Endothelial cell of umbilical vein (primary cell): ENCODE data around the gene TUFM. TPM values are rescaled to one million over a fixed set of nuclear protein-coding genes. Genes with fewer than 3 reads are reported as not detected.

ENCODE experiments used
- BruUV-seq: library from RNA; stranded (reverse); fragments of 400-500 nt; replicated peaks from 2 replicates; lab custom pipeline; 2021; lab: Mats Ljungman, UMichigan
- CTCF ChIA-PET: fragments of 300-600, 350-600 bp; sonication (Branson Sonifier 250); formaldehyde crosslinking; loops from one replicate; lab custom pipeline; 2021; ENCODE audit warnings: antibody characterized with exemption, inconsistent platforms; lab: Charles Lee
- POLR2A ChIA-PET: fragments of 300-600, 350-600 bp; sonication (Branson Sonifier 250); formaldehyde crosslinking; loops from one replicate; lab custom pipeline; 2021; ENCODE audit warnings: antibody characterized with exemption, inconsistent platforms; lab: Charles Lee
- DNase-seq: peaks from one replicate; pipeline ENCODE4 v3.0.0-alpha.2; 2011; ENCODE audit warnings: low read depth, low spot score
- FAIRE-seq: peaks from 2 replicates; lab custom pipeline; 2011; peaks lifted over from hg19 to GRCh38; lab: Jason Lieb, UNC
- H2AFZ ChIP-seq: 2 replicates; pipeline ENCODE4 v1.6.0; 2012; ENCODE audit warnings: low read depth, low read length, control low read depth, inconsistent platforms
- H3K27ac ChIP-seq: 2 replicates; pipeline ENCODE4 v1.5.1; 2011; ENCODE audit warnings: low read depth, mild to moderate bottlenecking, control low read depth, low read length, moderate library complexity; ENCODE audit not compliant: insufficient read depth
- H3K27me3 ChIP-seq, 2 experiments: 2 replicates each; pipeline versions ENCODE4 v1.6.0 to v1.6.1; 2011; ENCODE audit warnings: low read length in 2 of 2, mixed read lengths in 1 of 2; ENCODE audit not compliant: control insufficient read depth in 2 of 2, insufficient read depth in 2 of 2
- H3K36me3 ChIP-seq, 2 experiments: 2 replicates in 1 of 2; 3 replicates in 1 of 2; pipeline ENCODE4 v1.5.1; 2011; ENCODE audit warnings: low read length in 2 of 2, mild to moderate bottlenecking in 1 of 2, moderate library complexity in 1 of 2; ENCODE audit not compliant: control insufficient read depth in 2 of 2, insufficient read depth in 2 of 2; ENCODE audit errors: extremely low read depth in 1 of 2
- H3K4me1 ChIP-seq: 3 replicates; pipeline ENCODE4 v1.5.1; 2011; ENCODE audit warnings: mild to moderate bottlenecking, low read length; ENCODE audit not compliant: control insufficient read depth, insufficient read depth; ENCODE audit errors: extremely low read depth
- H3K4me2 ChIP-seq: 2 replicates; pipeline ENCODE4 v1.6.1; 2011; ENCODE audit warnings: low read length, control low read depth, mixed read lengths; ENCODE audit not compliant: insufficient read depth
- H3K4me3 ChIP-seq, 3 experiments: fragments of 200-600 bp in 1 of 3; sonication (generic), shearing (Covaris generic) in 1 of 3; replicated peaks in 1 of 3; 2 replicates each; pipeline ENCODE4 v1.5.1; 2011 to 2016; ENCODE audit warnings: control low read depth in 3 of 3, low read length in 3 of 3, mild to moderate bottlenecking in 2 of 3, inconsistent platforms in 1 of 3, low read depth in 1 of 3, moderate library complexity in 1 of 3; ENCODE audit not compliant: insufficient read depth in 1 of 3
- H3K79me2 ChIP-seq: 2 replicates; pipeline ENCODE4 v1.6.0; 2012; ENCODE audit warnings: low read length, inconsistent platforms; ENCODE audit not compliant: control insufficient read depth, insufficient read depth
- H3K9ac ChIP-seq: replicated peaks from 2 replicates; pipeline ENCODE3; 2011; ENCODE audit warnings: low read length, control low read depth; ENCODE audit not compliant: insufficient read depth; ENCODE audit errors: extremely low read depth
- H3K9me1 ChIP-seq: replicated peaks from 3 replicates; pipeline ENCODE4 v1.6.0; 2011; ENCODE audit warnings: mild to moderate bottlenecking, low read length; ENCODE audit not compliant: control insufficient read depth, insufficient read depth; ENCODE audit errors: extremely low read depth
- H3K9me3 ChIP-seq: replicated peaks from 2 replicates; pipeline ENCODE4 v1.5.1; 2012; ENCODE audit warnings: low read length, inconsistent platforms; ENCODE audit not compliant: control insufficient read depth, insufficient read depth
- H4K20me1 ChIP-seq: replicated peaks from 2 replicates; pipeline ENCODE3; 2011; ENCODE audit warnings: mild to moderate bottlenecking, low read length; ENCODE audit not compliant: control insufficient read depth, insufficient read depth; ENCODE audit errors: extremely low read depth
- EZH2 ChIP-seq: IDR thresholded peaks from 2 replicates; pipeline ENCODE4 v1.6.1; 2012; ENCODE audit warnings: borderline replicate concordance, low read depth, mild to moderate bottlenecking, moderate library complexity, low read length, inconsistent platforms; ENCODE audit not compliant: severe bottlenecking
- FOS ChIP-seq: IDR thresholded peaks from 2 replicates; pipeline ENCODE4 v1.6.1; 2011; ENCODE audit warnings: mild to moderate bottlenecking, low read length, moderate library complexity, borderline replicate concordance; ENCODE audit not compliant: insufficient read depth
- GATA2 ChIP-seq: IDR thresholded peaks from 2 replicates; pipeline ENCODE4 v1.7.0; 2011; ENCODE audit warnings: low read depth, mild to moderate bottlenecking, moderate library complexity, mixed read lengths, low read length; ENCODE audit not compliant: insufficient read length, insufficient read depth
- JUN ChIP-seq: IDR thresholded peaks from 2 replicates; pipeline ENCODE4 v1.6.1; 2011; ENCODE audit warnings: borderline replicate concordance, low read depth; ENCODE audit not compliant: insufficient read length, insufficient read depth
- MYC ChIP-seq: IDR thresholded peaks from one replicate; pipeline ENCODE4 v1.6.1; 2011; ENCODE audit warnings: mild to moderate bottlenecking, low read depth, low read length
- POLR2A ChIP-seq: IDR thresholded peaks from 2 replicates; pipeline ENCODE4 v1.6.1; 2012; ENCODE audit warnings: low read depth, mild to moderate bottlenecking, control low read depth, low read length
- POLR2AphosphoS5 ChIP-seq: IDR thresholded peaks from 2 replicates; pipeline ENCODE4 v1.6.1; 2012; ENCODE audit warnings: low read depth, mild to moderate bottlenecking, control low read depth, low read length, moderate library complexity; ENCODE audit not compliant: insufficient read depth
- dilution Hi-C: fragments of 300-500 bp; cut with MboI; formaldehyde crosslinking; loops from one replicate; pipeline ENCODE4 v1.15.0; 2019; ENCODE audit warnings: low sequenced_read_pairs; ENCODE audit not compliant: extremely low pct_ligation_motif_present
- intact Hi-C: fragments of 100-400 bp; cut with micrococcal nuclease; formaldehyde crosslinking; loops from one replicate; pipeline ENCODE4 v1.10.0; 2022
- polyA plus RNA-seq, 4 experiments: library from polyadenylated mRNA; depleted of rRNA in 3 of 4; stranded (reverse) in 3 of 4; unstranded in 1 of 4; fragments of >200 nt; gene quantifications; 2 replicates each; pipeline versions ENCODE4 v1.2.1 to v1.2.3, GENCODE V29; 2011 to 2012; ENCODE audit warnings: missing spikeins in 1 of 4
- total RNA-seq: library from RNA; stranded (reverse); gene quantifications from 2 replicates; pipeline ENCODE4 v1.2.3, GENCODE V29; 2021
- TF ChIP-seq, protein P1 (sequence below): IDR thresholded peaks from 2 replicates; pipeline ENCODE4 v1.6.1; 2011; ENCODE audit not compliant: insufficient read depth, insufficient read length
- TF ChIP-seq, protein P2 (sequence below), 2 donors: IDR thresholded peaks; 1 replicate in 1 of 2; 2 replicates in 1 of 2; pipeline ENCODE4 v1.5.1; 2011; ENCODE audit warnings: low read length in 2 of 2, mild to moderate bottlenecking in 2 of 2, moderate library complexity in 2 of 2, control low read depth in 1 of 2, inconsistent platforms in 1 of 2, low read depth in 1 of 2; ENCODE audit not compliant: insufficient read depth in 1 of 2; ENCODE audit errors: extremely low read depth in 1 of 2

Gene TUFM
- total and polyA plus RNA-seq, 2 donors (not counting 3 experiments of a cell fraction or from before 2014, with no cell fraction given) = 186 to 227 TPM

DNA sequence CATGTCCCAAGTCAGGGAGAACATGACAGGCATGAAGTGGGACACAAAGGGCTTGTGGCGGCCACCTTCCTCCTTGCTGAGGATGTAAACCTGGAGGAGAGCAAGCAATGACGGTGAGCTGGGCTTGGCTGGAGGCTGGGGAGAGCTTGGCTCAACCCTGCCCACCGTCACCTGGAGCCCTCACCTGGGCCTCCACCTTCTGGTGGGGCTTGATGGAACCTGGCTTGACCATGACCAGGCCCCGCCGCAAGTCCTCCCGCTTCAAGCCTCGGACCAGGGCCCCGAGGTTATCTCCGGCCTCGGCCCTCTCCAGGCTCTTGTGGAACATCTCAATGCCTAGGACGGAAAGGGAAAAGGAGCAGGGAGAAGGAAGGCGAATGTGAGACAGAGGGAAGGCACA is 2.4 kb downstream of the TUFM start:
- BruUV-seq = no TSS peak
- ChIA-PET POLR2A (no interaction called here), CTCF (no interaction called here)
- dilution Hi-C loops = no loop called here
- no peak overlapping the region for H3K9ac ChIP-seq
- H3K9me3 ChIP-seq = no peaks in the 10 kb centered on the region
- H3K27me3 ChIP-seq = no peaks in the 10 kb centered on the region
- H2AFZ ChIP-seq = no peak overlapping the region
- H3K9me1 ChIP-seq = no peaks in the 10 kb centered on the region
- no peak for DNase-seq
- peaks cover 27% of the 10 kb centered on the region for H3K79me2 ChIP-seq
- FAIRE-seq = no peak
- intact Hi-C loops = no loop called here
- H3K4me1 ChIP-seq = peaks cover 13% of the 10 kb centered on the region
- H3K4me2 ChIP-seq = no peak overlapping the region
- H3K27ac ChIP-seq = no peak overlapping the region
- no peaks in the 10 kb centered on the region for H4K20me1 ChIP-seq
- H3K4me3 ChIP-seq = no peak overlapping the region
- peaks cover 9 to 23% of the 10 kb centered on the region in 2 experiments for H3K36me3 ChIP-seq
- TF ChIP-seq GATA2 = no peak
- TF ChIP-seq JUN = no peak
- TF ChIP-seq, protein P1, sequence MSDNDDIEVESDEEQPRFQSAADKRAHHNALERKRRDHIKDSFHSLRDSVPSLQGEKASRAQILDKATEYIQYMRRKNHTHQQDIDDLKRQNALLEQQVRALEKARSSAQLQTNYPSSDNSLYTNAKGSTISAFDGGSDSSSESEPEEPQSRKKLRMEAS = no peak
- no peak for TF ChIP-seq MYC
- no peak for TF ChIP-seq POLR2A

DNA sequence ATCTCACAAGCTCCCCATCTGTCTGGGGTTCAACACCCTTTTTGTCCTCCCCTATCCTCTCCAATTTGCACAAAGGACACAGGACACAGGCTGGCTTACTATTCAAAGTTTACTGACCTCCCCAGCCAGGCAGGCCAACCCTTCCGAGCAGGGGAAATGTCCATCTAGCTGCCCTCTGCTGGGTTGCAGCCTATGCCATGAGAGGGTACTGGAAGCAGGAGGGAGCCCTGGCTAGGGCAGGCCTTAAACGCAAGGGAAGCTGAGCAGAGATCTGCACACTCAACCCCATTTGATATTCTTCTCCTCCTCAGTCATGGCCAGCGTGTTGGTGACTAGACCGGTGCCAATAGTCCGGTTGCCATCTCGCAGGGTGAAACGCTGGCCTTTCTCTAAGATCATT is 3.5 kb downstream of the TUFM start:
- ChIA-PET CTCF (interaction anchor here (0.8 to 1.2 kb wide), 2 partner anchors 10 to 103 kb away, joined by 3 to 4 read pairs; no protein-coding TSS in a partner anchor), POLR2A (no interaction called here)
- Histone ChIP-seq H2AFZ (no peak overlapping the region), H4K20me1 (no peaks in the 10 kb centered on the region), H3K4me3 (no peak overlapping the region), H3K9ac (no peak overlapping the region), H3K27me3 (no peaks in the 10 kb centered on the region), H3K4me1 (peaks cover 13% of the 10 kb centered on the region), H3K27ac (no peak overlapping the region), H3K9me1 (no peaks in the 10 kb centered on the region), H3K36me3 (peaks cover 11 to 27% of the 10 kb centered on the region in 2 experiments), H3K4me2 (no peak overlapping the region), H3K9me3 (no peaks in the 10 kb centered on the region), H3K79me2 (peaks cover 27% of the 10 kb centered on the region)
- no peak for DNase-seq
- FAIRE-seq = no peak
- BruUV-seq = no TSS peak
- no peak for TF ChIP-seq POLR2AphosphoS5
- no peak for TF ChIP-seq EZH2
- TF ChIP-seq, protein P2, sequence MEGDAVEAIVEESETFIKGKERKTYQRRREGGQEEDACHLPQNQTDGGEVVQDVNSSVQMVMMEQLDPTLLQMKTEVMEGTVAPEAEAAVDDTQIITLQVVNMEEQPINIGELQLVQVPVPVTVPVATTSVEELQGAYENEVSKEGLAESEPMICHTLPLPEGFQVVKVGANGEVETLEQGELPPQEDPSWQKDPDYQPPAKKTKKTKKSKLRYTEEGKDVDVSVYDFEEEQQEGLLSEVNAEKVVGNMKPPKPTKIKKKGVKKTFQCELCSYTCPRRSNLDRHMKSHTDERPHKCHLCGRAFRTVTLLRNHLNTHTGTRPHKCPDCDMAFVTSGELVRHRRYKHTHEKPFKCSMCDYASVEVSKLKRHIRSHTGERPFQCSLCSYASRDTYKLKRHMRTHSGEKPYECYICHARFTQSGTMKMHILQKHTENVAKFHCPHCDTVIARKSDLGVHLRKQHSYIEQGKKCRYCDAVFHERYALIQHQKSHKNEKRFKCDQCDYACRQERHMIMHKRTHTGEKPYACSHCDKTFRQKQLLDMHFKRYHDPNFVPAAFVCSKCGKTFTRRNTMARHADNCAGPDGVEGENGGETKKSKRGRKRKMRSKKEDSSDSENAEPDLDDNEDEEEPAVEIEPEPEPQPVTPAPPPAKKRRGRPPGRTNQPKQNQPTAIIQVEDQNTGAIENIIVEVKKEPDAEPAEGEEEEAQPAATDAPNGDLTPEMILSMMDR (IDR thresholded peaks at IDR 0.05; ENCODE audit: extremely low read depth in 1 of 2, insufficient read depth in 1 of 2, low read depth in 1 of 2, low read length in 2 of 2) = no peak
- TF ChIP-seq FOS = no peak
- TF ChIP-seq MYC = no peak
- dilution Hi-C loops = no loop called here
- intact Hi-C loops = no loop called here
